GM12878 (cell line): ENCODE data around the gene UNC93B1. TPM values are rescaled to one million over a fixed set of nuclear protein-coding genes. Genes with fewer than 3 reads are reported as not detected.

ENCODE experiments used
- ATAC-seq: fragments of 200-7000 bp; cut with Tn5 transposase; 3 replicates; pipeline ENCODE4 v1.9.1; 2020; ENCODE audit warnings: mild to moderate bottlenecking, moderate library complexity
- BruUV-seq: library from RNA; stranded (reverse); fragments of 400-500 nt; replicated peaks from 2 replicates; lab custom pipeline; 2021; lab: Mats Ljungman, UMichigan
- CTCF ChIA-PET: fragments of 300-600 bp; sonication (Branson Sonifier 250); formaldehyde crosslinking; extraction: SDS; loops from one replicate; lab custom pipeline; 2021; ENCODE audit warnings: inconsistent platforms; lab: Yijun Ruan, JAX
- POLR2A ChIA-PET: fragments of 350-600 bp; formaldehyde crosslinking; extraction: SDS; loops from one replicate; lab custom pipeline; 2021; ENCODE audit warnings: inconsistent platforms; lab: Charles Lee
- RAD21 ChIA-PET: fragments of 300-600 bp; sonication (Branson Sonifier 250); formaldehyde crosslinking; loops from one replicate; lab custom pipeline; 2023; ENCODE audit warnings: antibody characterized with exemption; ENCODE audit not compliant: unreplicated experiment; lab: Charles Lee
- SMC1A ChIA-PET: fragments of 300-600 bp; sonication (Branson Sonifier 250); formaldehyde crosslinking; loops from one replicate; lab custom pipeline; 2023; ENCODE audit not compliant: unreplicated experiment, uncharacterized antibody; lab: Charles Lee
- DNase-seq: peaks from one replicate; pipeline ENCODE4 v3.0.0-alpha.2; 2011; ENCODE audit warnings: low read depth, low spot score
- FAIRE-seq: peaks from 3 replicates; lab custom pipeline; 2011; peaks lifted over from hg19 to GRCh38; lab: Jason Lieb, UNC
- H2AFZ ChIP-seq: 2 replicates; pipeline ENCODE4 v1.6.0; 2011; ENCODE audit warnings: low read depth, low read length, control low read depth; ENCODE audit not compliant: control insufficient read depth
- H3K27ac ChIP-seq: 2 replicates; pipeline ENCODE4 v1.5.1; 2011; ENCODE audit warnings: control low read depth; ENCODE audit not compliant: control insufficient read depth, insufficient read depth
- H3K27me3 ChIP-seq, 2 experiments: replicated peaks in 1 of 2; 2 replicates each; pipeline versions ENCODE4 v1.6.0 to v1.6.1; 2011; ENCODE audit warnings: low read length in 1 of 2; ENCODE audit not compliant: control insufficient read depth in 2 of 2, insufficient read depth in 2 of 2
- H3K36me3 ChIP-seq, 2 experiments: 2 replicates each; pipeline ENCODE4 v1.5.1; 2011; ENCODE audit warnings: low read length in 1 of 2; ENCODE audit not compliant: control insufficient read depth in 2 of 2, insufficient read depth in 2 of 2
- H3K4me1 ChIP-seq: 2 replicates; pipeline ENCODE4 v1.6.1; 2011; ENCODE audit warnings: mild to moderate bottlenecking, low read length, moderate library complexity, mixed read lengths; ENCODE audit not compliant: control insufficient read depth, insufficient read depth
- H3K4me2 ChIP-seq: 2 replicates; pipeline ENCODE4 v1.6.0; 2011; ENCODE audit warnings: control low read depth; ENCODE audit not compliant: control insufficient read depth, insufficient read depth
- H3K4me3 ChIP-seq: fragments of 200-600 bp; sonication (generic); 2 replicates; pipeline ENCODE4 v1.5.1; 2016
- H3K79me2 ChIP-seq: 2 replicates; pipeline ENCODE4 v1.6.0; 2011; ENCODE audit warnings: low read length; ENCODE audit not compliant: control insufficient read depth, insufficient read depth
- H3K9ac ChIP-seq: 2 replicates; pipeline ENCODE4 v1.8.0; 2011; ENCODE audit warnings: low read length, control low read depth, mixed read lengths; ENCODE audit not compliant: control insufficient read depth, insufficient read depth
- H3K9me3 ChIP-seq: replicated peaks from 3 replicates; pipeline ENCODE4 v1.5.1; 2011; ENCODE audit warnings: mild to moderate bottlenecking, low read length; ENCODE audit not compliant: control insufficient read depth, insufficient read depth
- H4K20me1 ChIP-seq: 2 replicates; pipeline ENCODE4 v1.6.0; 2011; ENCODE audit not compliant: control insufficient read depth, insufficient read depth
- BACH1 ChIP-seq: fragments of 450-650 bp; IDR thresholded peaks from 2 replicates; pipeline ENCODE4 v1.6.1; 2017; ENCODE audit warnings: mild to moderate bottlenecking, borderline replicate concordance
- EZH2 ChIP-seq: IDR thresholded peaks from 2 replicates; pipeline ENCODE4 v1.6.1; 2012; ENCODE audit warnings: low read depth, mild to moderate bottlenecking, control low read depth, inconsistent platforms, low read length, borderline replicate concordance; ENCODE audit not compliant: control insufficient read depth
- FOXK2 ChIP-seq: fragments of 450-650 bp; IDR thresholded peaks from 2 replicates; pipeline ENCODE4 v1.6.1; 2017; ENCODE audit warnings: mild to moderate bottlenecking, moderate library complexity
- GATAD2B ChIP-seq: fragments of 450-650 bp; conservative IDR thresholded peaks from 2 replicates; pipeline ENCODE4 v1.6.1; 2017; ENCODE audit warnings: low read depth, mild to moderate bottlenecking, moderate library complexity
- MEF2A ChIP-seq: IDR thresholded peaks from 2 replicates; pipeline ENCODE4 v1.6.1; 2011; ENCODE audit warnings: low read depth, mild to moderate bottlenecking, low read length, moderate library complexity; ENCODE audit not compliant: insufficient read depth
- RB1 ChIP-seq: fragments of 450-650 bp; formaldehyde crosslinking; IDR thresholded peaks from 2 replicates; pipeline ENCODE4 v1.6.1; 2017; ENCODE audit warnings: mild to moderate bottlenecking, borderline replicate concordance
- RFX5 ChIP-seq: IDR thresholded peaks from 2 replicates; pipeline ENCODE4 v1.6.1; 2011; ENCODE audit warnings: low read depth, low read length, improper control_type of control experiment
- YBX1 ChIP-seq: fragments of 450-650 bp; IDR thresholded peaks from 2 replicates; pipeline ENCODE4 v1.6.1; 2016; ENCODE audit warnings: antibody characterized with exemption
- ZSCAN29 ChIP-seq: fragments of 450-650 bp; IDR thresholded peaks from 2 replicates; pipeline ENCODE4 v1.6.1; 2017; ENCODE audit warnings: mild to moderate bottlenecking, moderate library complexity
- WGBS: methylation state at CpG from one replicate; pipeline ENCODE4 v1.1.6; 2016; ENCODE audit warnings: low lambda C conversion rate; ENCODE audit not compliant: insufficient replicate concordance, insufficient coverage; ENCODE audit errors: missing lambda C conversion rate; 5-methylcytosine and 5-hydroxymethylcytosine counted together
- in situ Hi-C: fragments of 300-500 bp; cut with MboI; formaldehyde crosslinking; loops from 9 replicates; pipeline ENCODE4 v1.14.3; 2018; ENCODE audit warnings: mixed read lengths
- intact Hi-C: fragments of 100-400 bp; cut with micrococcal nuclease; formaldehyde crosslinking; loops from one replicate; pipeline ENCODE4 v1.14.2; 2022; ENCODE audit not compliant: unreplicated experiment
- polyA plus RNA-seq, 11 experiments: library from polyadenylated mRNA; depleted of rRNA in 4 of 11; unstranded in 6 of 11; stranded (reverse) in 5 of 11; fragments of >200 nt; fragmentation: Nextera tagmentation in 4 of 11; fragmentation: Illumina TruSeq in 1 of 11; extraction: Ambion mirVana in 4 of 11; extraction: Trizol in 1 of 11; gene quantifications; 1 replicate in 1 of 11; 2 replicates in 10 of 11; pipeline versions ENCODE4 v1.2.1 to v1.2.3, GENCODE V29; 2011 to 2016; ENCODE audit warnings: inconsistent platforms in 2 of 11, missing spikeins in 2 of 11, low read depth in 1 of 11
- total RNA-seq, 4 experiments: library from RNA; depleted of rRNA in 3 of 4; stranded (reverse); fragments of >200 nt in 3 of 4; fragmentation: Illumina TruSeq in 1 of 4; extraction: Trizol in 1 of 4; gene quantifications; 2 replicates each; pipeline versions ENCODE4 v1.2.1 to v1.2.3, GENCODE V29; 2013 to 2021
- TF ChIP-seq, protein P1 (sequence below): fragments of 450-650 bp; conservative IDR thresholded peaks from 2 replicates; pipeline ENCODE4 v1.6.1; 2017; ENCODE audit warnings: mild to moderate bottlenecking, moderate library complexity
- TF ChIP-seq, protein P2 (sequence below): fragments of 450-650 bp; formaldehyde crosslinking; IDR thresholded peaks from 2 replicates; pipeline ENCODE4 v1.5.0; 2022; ENCODE audit warnings: mild to moderate bottlenecking, missing genetic modification characterization
- TF ChIP-seq, protein P3 (sequence below): IDR thresholded peaks from 2 replicates; pipeline ENCODE4 v1.6.1; 2011; ENCODE audit warnings: low read depth, low read length, improper control_type of control experiment, borderline replicate concordance
- TF ChIP-seq, protein P4 (sequence below): fragments of 450-650 bp; IDR thresholded peaks from 2 replicates; pipeline ENCODE4 v1.6.1; 2016; ENCODE audit warnings: mild to moderate bottlenecking

UNC93B1 gene
- total and polyA plus RNA-seq, 10 of the 15 experiments (the other 5 are each of a cell fraction or from before 2014, with no cell fraction given), result 1.3 to 79.7 (median 36.3) TPM

DNA sequence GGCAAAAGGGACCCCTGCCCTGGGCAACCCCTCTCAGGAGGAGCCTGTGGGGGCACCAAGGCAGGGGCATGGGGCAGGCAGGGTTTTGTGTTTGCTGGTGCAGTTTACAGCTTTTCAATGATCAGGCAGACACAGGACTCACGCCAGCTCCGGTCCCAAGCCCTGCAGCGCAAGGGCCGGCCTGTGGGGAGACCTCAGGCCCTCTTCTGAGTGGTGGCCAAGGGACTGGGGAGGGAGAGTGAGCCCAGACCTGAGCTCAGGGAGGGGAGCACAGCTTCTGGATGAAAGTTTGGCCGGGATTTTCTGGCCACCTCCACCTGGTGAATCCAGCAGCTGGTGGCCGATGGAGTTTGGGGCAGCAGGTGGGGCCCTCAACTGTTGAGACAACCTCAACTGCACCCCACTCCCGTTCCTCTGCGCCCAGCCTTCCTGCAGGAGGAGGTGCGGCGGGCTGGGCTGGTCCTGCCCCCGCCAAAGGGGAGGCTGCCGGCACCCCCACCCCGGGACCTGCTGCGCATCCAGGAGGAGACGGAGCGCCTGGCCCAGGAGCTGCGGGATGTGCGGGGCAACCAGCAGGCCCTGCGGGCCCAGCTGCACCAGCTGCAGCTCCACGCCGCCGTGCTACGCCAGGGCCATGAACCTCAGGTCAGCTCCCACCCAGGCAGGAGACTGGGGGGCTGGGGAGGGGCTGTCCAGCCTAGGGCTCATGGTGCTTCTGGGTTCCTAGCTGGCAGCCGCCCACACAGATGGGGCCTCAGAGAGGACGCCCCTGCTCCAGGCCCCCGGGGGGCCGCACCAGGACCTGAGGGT lies 38.5 kb upstream of the UNC93B1 start:
- DNase-seq (no peak), FAIRE-seq (no peak), ATAC-seq (no peak)
- CTCF ChIA-PET, result interaction anchor here (1.6 kb wide), 1 partner anchor 47 kb away, joined by 3 read pairs; no protein-coding TSS in a partner anchor
- no peak overlapping the region for H3K4me3 ChIP-seq
- POLR2A ChIA-PET, result interaction anchor here (3.4 kb wide), 1 partner anchor 76 kb away, joined by 21 read pairs; no protein-coding TSS in a partner anchor
- H2AFZ ChIP-seq, result no peak overlapping the region
- intact Hi-C loops (no loop called here), in situ Hi-C loops (no loop called here)
- RAD21 ChIA-PET, result interaction anchor here (1.3 to 4.3 kb wide), 3 partner anchors 9 to 76 kb away, joined by 3 to 23 read pairs (median 4); partner anchors contain the start of gene ALDH3B1
- H3K27me3 ChIP-seq, result no peaks in the 10 kb centered on the region
- no peak overlapping the region for H3K4me2 ChIP-seq
- peak overlapping the region; percentile 91; the same call in 1 of the 2 replicates for H3K27ac ChIP-seq
- peak overlapping the region; percentile 79; the same call in 1 of the 2 replicates for H3K9ac ChIP-seq
- H3K79me2 ChIP-seq, result peaks cover 46% of the 10 kb centered on the region
- H4K20me1 ChIP-seq, result no peaks in the 10 kb centered on the region; the same call in 1 of the 2 replicates
- 93% methylated on average over 24 of the region's 27 CpGs for WGBS
- H3K4me1 ChIP-seq, result peaks cover 13% of the 10 kb centered on the region
- BruUV-seq, result no TSS peak
- H3K9me3 ChIP-seq, result no peaks in the 10 kb centered on the region
- H3K36me3 ChIP-seq, result peaks cover 5 to 24% of the 10 kb centered on the region in 2 experiments; a peak in 3 of 4 replicates
- SMC1A ChIA-PET, result interaction anchor here (0.8 to 3.0 kb wide), 3 partner anchors 12 to 75 kb away, joined by 3 to 19 read pairs (median 4); partner anchors contain the start of gene NDUFS8
- no peak for TF ChIP-seq RB1
- TF ChIP-seq, protein P1, sequence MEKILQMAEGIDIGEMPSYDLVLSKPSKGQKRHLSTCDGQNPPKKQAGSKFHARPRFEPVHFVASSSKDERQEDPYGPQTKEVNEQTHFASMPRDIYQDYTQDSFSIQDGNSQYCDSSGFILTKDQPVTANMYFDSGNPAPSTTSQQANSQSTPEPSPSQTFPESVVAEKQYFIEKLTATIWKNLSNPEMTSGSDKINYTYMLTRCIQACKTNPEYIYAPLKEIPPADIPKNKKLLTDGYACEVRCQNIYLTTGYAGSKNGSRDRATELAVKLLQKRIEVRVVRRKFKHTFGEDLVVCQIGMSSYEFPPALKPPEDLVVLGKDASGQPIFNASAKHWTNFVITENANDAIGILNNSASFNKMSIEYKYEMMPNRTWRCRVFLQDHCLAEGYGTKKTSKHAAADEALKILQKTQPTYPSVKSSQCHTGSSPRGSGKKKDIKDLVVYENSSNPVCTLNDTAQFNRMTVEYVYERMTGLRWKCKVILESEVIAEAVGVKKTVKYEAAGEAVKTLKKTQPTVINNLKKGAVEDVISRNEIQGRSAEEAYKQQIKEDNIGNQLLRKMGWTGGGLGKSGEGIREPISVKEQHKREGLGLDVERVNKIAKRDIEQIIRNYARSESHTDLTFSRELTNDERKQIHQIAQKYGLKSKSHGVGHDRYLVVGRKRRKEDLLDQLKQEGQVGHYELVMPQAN, result no peak
- TF ChIP-seq, protein P2, sequence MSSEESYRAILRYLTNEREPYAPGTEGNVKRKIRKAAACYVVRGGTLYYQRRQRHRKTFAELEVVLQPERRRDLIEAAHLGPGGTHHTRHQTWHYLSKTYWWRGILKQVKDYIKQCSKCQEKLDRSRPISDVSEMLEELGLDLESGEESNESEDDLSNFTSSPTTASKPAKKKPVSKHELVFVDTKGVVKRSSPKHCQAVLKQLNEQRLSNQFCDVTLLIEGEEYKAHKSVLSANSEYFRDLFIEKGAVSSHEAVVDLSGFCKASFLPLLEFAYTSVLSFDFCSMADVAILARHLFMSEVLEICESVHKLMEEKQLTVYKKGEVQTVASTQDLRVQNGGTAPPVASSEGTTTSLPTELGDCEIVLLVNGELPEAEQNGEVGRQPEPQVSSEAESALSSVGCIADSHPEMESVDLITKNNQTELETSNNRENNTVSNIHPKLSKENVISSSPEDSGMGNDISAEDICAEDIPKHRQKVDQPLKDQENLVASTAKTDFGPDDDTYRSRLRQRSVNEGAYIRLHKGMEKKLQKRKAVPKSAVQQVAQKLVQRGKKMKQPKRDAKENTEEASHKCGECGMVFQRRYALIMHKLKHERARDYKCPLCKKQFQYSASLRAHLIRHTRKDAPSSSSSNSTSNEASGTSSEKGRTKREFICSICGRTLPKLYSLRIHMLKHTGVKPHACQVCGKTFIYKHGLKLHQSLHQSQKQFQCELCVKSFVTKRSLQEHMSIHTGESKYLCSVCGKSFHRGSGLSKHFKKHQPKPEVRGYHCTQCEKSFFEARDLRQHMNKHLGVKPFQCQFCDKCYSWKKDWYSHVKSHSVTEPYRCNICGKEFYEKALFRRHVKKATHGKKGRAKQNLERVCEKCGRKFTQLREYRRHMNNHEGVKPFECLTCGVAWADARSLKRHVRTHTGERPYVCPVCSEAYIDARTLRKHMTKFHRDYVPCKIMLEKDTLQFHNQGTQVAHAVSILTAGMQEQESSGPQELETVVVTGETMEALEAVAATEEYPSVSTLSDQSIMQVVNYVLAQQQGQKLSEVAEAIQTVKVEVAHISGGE (CRISPR knock-in tag), result no peak
- TF ChIP-seq EZH2, result no peak
- TF ChIP-seq YBX1, result no peak
- TF ChIP-seq MEF2A, result no peak
- no peak for TF ChIP-seq BACH1
- TF ChIP-seq, protein P3, sequence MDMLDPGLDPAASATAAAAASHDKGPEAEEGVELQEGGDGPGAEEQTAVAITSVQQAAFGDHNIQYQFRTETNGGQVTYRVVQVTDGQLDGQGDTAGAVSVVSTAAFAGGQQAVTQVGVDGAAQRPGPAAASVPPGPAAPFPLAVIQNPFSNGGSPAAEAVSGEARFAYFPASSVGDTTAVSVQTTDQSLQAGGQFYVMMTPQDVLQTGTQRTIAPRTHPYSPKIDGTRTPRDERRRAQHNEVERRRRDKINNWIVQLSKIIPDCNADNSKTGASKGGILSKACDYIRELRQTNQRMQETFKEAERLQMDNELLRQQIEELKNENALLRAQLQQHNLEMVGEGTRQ, result no peak
- TF ChIP-seq FOXK2, result no peak
- TF ChIP-seq, protein P4, sequence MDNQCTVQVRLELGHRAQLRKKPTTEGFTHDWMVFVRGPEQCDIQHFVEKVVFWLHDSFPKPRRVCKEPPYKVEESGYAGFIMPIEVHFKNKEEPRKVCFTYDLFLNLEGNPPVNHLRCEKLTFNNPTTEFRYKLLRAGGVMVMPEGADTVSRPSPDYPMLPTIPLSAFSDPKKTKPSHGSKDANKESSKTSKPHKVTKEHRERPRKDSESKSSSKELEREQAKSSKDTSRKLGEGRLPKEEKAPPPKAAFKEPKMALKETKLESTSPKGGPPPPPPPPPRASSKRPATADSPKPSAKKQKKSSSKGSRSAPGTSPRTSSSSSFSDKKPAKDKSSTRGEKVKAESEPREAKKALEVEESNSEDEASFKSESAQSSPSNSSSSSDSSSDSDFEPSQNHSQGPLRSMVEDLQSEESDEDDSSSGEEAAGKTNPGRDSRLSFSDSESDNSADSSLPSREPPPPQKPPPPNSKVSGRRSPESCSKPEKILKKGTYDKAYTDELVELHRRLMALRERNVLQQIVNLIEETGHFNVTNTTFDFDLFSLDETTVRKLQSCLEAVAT, result no peak
- no peak for TF ChIP-seq ZSCAN29
- no peak for TF ChIP-seq GATAD2B
- TF ChIP-seq RFX5, result no peak
